ACHN (cell line): ENCODE data around the gene STK32C.
"Not testable (repeated sequence)": the region's sequence is repeated elsewhere in the genome, so short reads cannot be mapped to it uniquely, and the experiment has no call there.

Source experiments
- DNase-seq: peaks from one replicate; pipeline ENCODE4 v3.0.0-alpha.2; 2015
- in situ Hi-C: cut with HindIII; loops from 2 replicates; pipeline ENCODE4 v1.10.0; 2017; ENCODE audit warnings: low sequenced_read_pairs, low pct_ligation_motif_present, low pct_unique_long_range_greater_than_20kb

Gene STK32C

DNA sequence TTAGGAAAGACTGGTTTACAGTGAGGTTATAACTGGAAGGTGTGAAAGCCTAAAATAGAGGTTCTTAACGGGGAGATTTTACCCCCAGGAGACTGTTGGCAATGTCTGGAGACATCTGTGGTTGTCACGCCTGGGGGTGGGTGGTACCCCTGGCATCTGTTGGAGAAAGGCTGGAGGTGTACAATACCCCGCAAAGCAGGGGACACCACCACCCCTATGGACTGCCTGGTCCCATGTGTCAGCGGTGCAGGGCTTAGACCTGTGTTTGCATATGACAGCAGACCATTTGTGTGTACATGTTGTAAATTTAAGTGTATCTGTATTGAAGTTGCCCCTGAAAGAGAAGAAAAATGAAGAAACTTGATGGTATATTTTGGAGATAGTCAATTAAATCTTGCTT lies 34.0 kb upstream of the STK32C start:
- no peak for DNase-seq
- in situ Hi-C loops: loop anchor here (10.0 kb wide), 1 partner anchor 107 kb away; no protein-coding TSS in a partner anchor

DNA sequence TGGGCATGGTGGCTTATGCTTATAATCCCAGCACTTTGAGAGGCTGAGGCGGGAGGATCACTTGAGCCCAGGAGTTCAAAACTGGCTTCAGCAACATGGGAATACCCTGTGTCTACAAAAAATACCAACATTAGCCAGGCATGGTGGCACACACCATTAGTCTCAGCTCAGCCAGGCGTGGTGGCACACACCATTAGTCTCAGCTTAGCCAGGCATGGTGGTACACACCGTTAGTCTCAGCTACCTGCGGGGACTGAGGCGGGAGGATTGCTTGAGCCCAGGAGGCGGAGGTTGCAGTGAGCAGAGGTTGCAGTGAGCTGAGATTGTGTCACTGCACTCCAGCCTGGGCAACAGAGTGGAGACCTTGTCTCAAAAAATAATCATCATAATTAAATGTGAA lies 33.3 kb upstream of the STK32C start:
- in situ Hi-C loops: loop anchor here (10.0 kb wide), 1 partner anchor 106 kb away; no protein-coding TSS in a partner anchor
- DNase-seq: peak; percentile 30

DNA sequence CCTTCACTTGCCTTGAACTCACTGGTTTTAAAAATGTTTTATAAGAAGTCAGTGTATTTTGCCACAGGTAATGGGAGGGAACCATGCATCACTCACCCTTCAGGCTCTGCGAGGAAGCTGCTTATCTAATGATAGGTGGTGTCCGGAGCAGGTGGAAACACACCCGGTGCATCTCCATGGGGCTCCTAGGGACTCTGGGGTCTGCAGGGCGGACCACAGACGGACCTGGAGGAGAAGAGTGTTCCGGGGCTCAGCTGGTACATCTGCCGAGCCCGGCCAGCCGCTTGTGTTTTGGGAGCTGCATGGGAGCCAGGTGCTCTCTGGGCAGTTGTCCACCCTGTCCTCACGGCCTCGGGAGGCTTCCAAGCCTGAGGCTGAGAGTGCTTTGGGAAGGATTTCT lies 31.5 kb upstream of the STK32C start:
- no peak for DNase-seq
- in situ Hi-C loops: no loop called here

DNA sequence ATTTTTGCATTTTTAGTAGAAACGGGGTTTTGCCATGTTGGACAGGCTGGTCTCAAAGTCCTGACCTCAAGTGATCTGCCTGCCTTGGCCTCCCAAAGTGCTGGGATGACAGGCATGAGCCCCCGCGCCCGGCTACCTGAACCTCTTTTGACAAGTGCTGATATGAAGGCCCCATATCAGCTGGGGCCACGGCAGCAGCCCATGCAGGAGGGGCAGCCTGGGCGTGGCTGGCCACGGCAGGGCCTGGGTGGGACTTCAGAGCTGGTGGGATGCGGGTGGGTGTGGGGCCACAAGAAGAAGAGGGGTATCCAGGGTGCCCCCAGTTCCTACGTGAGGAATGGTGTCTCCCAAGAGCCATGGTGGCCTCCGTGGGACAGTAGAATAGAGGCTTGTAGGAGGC lies 31.1 kb upstream of the STK32C start:
- no peak for DNase-seq
- in situ Hi-C loops: no loop called here

DNA sequence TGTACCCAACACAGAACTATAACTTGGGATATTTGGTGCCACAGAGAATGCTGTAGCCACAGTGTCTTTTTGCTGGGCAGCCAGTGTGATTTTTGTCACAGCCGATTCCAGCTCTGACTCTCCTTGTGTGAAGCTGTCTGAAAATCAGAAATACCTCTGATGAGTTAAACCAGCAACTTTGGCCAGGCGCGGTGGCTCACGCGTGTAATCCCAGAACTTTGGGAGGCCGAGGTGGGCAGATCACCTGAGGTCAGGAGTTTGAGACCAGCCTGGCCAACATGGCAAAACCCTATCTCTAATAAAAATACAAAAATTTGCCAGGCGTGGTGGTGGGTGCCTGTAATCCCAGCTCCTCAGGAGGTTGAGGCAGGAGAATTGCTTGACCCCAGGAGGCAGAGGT lies 30.1 kb upstream of the STK32C start:
- DNase-seq, in situ Hi-C loops: not testable (repeated sequence)

DNA sequence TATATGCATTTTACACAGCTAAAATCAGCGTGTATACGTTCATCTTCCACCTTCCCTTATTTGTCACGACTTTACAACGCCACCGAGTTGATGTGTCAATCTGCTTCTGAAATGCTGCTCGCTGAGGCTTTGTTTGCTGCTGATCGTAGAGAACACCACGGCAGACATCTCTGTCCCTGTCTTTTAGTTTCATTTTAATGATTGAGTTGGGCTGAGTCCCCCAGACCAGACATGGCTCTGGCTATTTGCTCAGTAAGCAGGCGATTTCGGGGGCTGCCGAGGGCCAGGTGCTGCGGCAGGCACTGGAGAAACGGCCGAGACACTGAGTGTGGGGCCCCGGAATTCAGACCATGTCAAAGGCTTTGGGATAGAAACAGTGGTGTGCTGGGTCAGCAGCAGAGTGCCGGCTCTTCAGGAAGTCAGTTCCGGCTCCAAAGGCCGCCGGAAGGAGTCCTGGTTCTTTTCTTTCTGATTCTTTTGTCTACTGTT lies 29.2 kb upstream of the STK32C start:
- DNase-seq: no peak
- in situ Hi-C loops: no loop called here

DNA sequence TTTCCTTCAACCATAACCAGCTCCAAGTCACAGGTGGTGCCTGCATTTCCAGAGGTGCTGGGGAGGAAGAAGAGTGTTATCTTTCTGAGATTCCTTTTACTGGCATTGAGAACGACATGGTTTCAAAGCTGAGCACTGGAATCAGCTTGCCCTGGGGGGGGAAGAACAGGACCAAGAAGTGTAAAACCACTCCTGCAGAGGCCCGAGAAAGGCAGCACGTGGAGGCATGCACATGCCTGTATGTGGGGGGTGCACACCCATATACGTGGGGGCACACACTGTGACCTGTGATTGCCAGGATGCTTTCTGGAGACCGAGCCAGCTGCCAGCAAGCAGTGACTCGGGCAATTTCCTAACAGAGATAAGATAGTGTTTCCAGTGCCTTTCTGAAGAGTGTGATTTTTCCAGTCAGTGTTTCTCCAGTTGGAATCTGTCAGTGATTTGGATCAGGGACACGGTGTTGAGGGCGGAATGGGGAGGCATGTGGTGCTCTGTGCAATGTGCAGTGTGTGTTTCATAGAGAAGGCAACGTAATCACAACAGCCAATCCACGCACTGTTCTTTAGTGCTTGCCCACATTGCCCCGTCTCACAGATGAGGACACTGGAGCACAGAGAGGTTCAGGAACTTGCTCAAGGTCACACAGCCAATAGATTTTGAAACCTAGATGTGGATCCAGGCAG lies 28.5 kb upstream of the STK32C start:
- in situ Hi-C loops: no loop called here
- DNase-seq: no peak

DNA sequence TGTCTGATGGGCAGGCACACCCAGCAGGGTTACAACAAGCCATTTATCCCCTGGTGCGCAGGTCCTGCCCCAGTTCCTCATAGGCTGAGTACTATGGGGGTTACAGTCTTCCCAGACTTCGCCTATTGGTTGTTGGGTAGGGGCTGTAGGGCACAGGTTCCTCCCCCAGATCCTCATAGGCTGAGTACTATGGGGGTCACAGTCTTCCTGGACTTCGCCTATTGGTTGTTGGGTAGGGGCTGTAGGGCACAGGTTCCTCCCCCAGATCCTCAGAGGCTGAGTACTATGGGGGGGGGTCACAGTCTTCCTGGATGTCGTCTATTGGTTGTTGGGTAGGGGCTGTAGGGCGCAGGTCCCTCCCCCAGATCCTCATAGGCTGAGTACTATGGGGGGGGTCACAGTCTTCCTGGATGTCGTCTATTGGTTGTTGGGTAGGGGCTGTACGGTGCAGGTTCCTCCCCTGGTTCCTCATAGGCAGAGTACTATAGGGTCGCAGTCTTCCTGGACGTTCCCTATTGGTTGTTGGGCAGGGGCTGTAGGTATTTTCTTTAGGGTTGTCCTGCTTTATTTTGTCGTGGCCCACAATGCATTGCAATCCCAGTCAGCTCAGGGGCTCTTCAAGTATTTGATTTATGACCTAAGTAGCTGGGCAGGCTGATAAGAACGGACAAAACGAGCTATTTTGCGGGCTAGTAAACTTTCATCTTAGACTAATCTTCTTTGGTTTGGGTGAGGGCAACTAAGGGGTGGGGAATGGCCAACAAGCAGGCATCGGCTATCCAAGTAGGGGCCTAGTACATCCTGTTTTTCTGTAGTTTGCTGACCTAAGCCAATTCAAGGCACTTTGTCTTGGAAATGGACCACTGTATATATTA lies 27.7 kb upstream of the STK32C start:
- DNase-seq: peak; percentile 16
- in situ Hi-C loops: no loop called here

DNA sequence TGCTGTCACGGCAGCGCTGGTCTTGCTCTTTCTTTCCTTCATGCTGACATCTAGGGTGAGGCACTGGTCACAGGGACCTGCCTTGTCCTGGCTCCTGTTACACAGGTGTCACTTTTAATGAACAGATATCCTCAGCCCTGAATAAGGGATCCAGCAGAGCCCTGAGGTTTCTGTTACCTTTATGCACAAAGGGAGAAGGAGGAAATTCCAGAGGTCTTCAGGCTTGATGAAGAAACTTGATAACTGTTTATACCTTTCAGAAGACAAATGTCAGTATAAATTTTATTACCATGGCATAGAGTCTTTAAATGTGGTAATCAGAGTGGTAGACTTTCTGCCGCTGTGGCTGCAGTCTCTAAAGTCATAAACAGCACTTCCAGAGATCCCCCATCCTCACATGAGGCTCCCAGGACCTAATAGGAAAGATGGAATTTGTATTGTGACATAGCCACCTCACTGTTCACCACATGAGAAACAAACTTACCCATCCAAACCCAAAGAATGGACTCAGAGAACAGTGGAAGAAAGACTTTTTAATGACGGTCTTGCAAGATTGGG lies 27.0 kb upstream of the STK32C start:
- no peak for DNase-seq
- in situ Hi-C loops: no loop called here

DNA sequence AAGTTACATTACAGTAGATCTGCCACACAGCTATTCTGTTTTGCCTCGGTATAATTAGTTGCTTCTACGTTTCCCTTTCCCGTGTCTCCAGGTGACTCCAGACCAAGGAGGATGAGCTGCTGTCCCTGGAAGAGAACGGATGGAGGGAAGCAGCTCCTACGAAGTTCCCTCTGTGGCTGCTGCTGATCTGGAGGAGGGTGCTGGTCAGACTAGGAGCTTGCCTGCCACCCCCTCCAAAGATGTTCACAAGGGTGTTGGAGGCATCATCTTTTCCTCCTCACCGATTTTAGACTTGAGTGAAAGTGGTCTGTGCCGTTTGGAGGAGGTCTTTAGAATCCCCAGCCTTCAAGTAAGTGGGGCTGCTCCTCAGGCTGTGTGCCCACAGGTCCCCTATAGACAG lies 25.6 kb upstream of the STK32C start:
- no peak for DNase-seq
- in situ Hi-C loops: no loop called here

DNA sequence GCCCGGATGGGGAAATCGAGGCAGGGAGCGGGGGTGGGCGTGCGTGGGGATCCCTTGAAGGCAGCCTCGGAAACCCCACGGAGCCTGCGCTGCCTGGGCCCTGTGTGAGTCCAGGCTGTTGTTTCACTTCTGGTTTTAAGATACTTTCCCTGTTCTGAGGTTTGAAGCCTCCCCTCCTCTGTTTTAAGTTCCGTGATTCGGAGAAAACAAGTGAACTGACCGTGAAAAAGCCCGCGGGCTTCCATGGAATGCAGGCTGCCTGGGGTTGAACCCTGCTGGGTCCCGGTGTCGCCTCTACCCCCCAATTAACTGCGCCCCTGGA lies 24.6 kb upstream of the STK32C start:
- in situ Hi-C loops: no loop called here
- no peak for DNase-seq

DNA sequence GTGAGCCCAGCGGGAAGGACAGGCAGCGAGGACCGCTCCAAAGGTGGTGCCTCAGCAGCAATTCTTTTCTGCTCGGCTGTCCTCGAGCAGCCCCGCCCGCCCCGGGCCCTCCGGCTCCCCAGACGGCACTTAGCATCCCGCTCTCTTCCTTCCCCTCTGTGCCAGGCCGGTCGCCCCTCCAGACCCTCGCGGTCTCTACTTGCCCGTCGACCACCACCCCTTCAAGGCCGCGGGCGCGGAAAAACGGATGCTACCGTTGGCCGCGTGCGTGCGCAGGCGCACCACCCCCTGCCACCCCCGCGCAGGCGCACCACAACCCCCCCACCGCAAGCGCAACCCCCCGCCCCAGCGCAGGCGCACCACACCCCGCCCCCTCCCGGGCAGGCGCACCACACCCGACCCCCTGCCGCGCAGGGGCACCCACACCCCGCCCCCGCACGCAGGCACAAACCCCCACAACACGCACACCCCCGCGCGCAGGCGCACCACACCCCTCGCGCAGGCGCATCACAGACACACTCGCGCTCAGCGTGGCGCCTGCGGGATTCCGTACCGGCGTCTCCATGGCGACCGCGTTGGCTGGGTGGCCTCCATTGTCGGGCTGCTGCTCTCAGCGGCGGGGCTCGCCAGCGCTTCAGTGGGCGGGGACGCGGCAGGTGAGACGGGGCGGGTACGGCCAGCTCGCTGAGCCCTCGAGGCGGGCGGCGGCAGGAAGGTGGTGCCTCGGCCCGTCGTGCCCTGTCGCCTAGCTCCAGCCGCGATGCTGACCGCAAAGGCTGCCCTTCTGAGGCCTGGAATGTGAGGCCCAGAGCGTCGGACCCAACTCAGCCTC lies 24.1 kb upstream of the STK32C start, which contains the start of gene LRRC27:
TSS of gene LRRC27 (plus strand) at position 593 of the 832 bp plus-strand sequence. CDS start 1,332 bp downstream, outside the sequence.
- in situ Hi-C loops: no loop called here
- peak; percentile 97 for DNase-seq

DNA sequence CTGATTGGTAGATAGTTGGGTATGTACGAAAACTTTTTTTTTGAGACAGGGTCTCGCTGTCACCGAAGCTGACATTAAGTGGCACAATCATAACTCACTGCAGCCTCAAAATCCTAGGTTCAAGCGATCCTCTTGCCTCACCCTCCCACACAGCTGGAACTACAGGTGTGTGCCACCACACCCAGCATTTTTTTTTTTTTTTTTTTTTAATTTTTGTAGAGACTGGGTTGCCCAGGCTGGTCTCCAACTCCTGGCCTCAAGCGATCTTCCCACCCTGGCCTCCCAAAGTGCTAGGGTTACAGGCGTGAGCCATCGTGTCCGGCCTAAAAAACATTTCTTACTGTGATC lies 22.7 kb upstream of the STK32C start:
- no peak for DNase-seq
- in situ Hi-C loops: no loop called here

DNA sequence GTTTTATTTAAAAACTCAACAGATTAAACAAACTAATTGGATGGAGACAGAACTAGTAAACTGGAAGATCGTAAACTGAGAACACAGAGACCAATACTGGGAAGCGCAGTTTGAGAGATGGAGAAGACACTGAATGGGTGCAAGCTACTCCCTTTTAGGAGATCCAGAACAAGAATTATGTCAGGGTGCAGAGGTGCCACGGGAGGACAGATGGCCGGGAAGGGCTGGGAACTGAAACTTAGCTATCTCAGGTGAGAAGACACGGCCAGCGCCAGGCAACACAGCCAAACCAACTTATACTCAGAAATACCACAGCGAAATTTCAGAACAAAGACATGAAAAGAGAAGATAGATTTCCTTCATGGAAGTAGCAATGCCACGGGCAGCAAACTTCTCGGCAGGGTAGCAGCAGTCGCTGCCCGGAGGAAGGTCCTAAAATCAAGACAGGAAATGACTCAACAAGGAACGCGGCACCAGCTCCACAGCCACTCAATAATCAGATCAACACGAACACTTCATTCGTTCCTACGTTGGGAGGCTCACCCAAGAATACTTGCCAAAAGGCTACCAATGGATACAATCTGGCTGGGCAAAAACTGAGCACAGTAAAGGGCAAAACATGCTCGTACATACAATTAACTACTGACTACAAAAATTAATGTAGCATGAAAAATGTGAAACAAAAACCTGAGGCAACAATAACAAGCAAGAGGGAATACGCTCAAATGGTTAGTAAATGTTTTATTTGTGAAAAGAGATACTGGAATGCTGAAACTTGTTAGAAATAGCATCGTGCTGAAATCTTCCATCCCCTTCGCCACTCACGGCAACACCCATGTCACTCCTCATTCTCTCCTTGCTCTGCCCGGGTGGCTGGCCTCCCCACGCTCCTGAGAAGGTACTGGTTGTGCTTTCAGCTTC lies 22.1 kb upstream of the STK32C start:
- DNase-seq: peak; percentile 88
- in situ Hi-C loops: no loop called here

DNA sequence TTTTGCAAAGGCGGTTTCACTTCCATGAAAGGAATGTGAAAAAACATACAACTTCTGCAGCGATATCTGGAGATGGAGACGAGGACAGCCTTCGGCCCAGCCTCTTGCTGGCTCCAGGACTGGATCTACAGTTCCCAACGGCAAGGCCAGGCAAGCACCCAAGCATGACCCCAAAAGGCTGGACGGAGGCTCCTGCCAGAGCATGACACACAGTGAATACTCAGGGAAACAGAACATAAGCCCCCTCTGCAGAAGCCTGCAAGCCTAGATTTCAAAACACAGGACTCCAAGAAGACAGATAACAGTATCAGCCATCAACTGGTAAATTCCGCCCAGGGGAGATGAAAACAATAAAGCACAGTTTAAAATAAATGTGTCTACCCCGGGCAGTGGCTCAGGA lies 21.0 kb upstream of the STK32C start:
- peak; percentile 61 for DNase-seq
- in situ Hi-C loops: no loop called here

DNA sequence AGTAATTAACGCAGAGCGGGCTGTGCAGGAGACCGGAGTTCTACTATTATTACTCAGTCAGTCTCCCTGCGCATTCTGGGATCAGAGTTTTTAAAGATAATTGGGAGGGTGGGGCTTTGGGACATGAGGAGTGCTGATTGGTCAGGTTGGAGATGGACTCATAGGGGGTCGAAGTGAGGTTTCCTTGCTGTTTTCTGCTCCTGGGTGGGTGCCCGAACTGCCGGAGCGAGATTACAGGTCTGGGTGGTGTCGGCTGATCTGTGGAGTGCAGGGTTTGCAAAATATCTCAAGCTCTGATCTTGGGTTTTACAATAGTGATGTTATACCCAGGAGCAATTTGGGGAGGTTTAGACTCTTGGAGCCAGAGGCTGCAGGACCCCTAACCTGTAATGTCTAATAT lies 20.4 kb upstream of the STK32C start:
- in situ Hi-C loops: no loop called here

DNA sequence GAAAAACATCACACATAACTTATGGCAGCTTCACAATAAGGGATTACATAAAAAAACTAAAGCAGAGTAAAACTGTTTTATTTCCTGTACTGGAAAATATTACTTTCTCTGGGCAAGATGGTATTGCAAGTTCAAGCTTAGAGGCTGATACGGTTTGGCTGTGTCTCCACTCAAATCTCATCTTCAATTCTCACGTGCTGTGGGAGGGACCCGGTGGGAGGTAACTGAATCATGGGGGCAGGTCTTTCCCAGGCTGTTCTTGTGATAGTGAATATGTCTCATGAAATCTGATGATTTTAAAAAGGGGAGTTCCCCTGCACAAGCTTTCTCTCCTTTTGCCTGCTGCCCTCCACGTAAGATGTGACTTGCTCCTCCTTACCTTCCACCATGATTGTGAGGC lies 19.2 kb upstream of the STK32C start:
- peak; percentile 28 for DNase-seq
- in situ Hi-C loops: no loop called here

More for the DNA sequence above, 20.4 kb upstream of the STK32C start:
- DNase-seq: no peak
